Peyer's patch (tissue), 4 donors: Measurements from ENCODE around the gene UBE3B. TPM values are rescaled to one million over a fixed set of nuclear protein-coding genes. Genes with fewer than 3 reads are reported as not detected.

Experiments used
- DNase-seq, 3 donors: peaks; one replicate each; pipeline ENCODE4 v3.0.0-alpha.2; 2017 to 2019
- H3K27ac ChIP-seq, 4 donors: fragments of 200-600 bp; sonication (generic); one replicate each; pipeline ENCODE4 v1.5.1; 2016 to 2019
- H3K27me3 ChIP-seq, 2 donors: fragments of 200-600 bp; sonication (generic); one replicate each; pipeline ENCODE4 v1.5.1; 2019
- H3K36me3 ChIP-seq, 3 donors: fragments of 200-600 bp; sonication (generic); one replicate each; pipeline ENCODE4 v1.5.1; 2016 to 2019
- H3K4me1 ChIP-seq, 4 donors: fragments of 200-600 bp; sonication (generic); one replicate each; pipeline ENCODE4 v1.5.1; 2016 to 2019
- H3K4me3 ChIP-seq, 4 donors: fragments of 200-600 bp; sonication (generic); 1 replicate in 3 of 4; 2 replicates in 1 of 4; pipeline ENCODE4 v1.5.1; 2016 to 2019; ENCODE audit warnings: mild to moderate bottlenecking in 1 of 4
- H3K9me3 ChIP-seq, 4 donors: fragments of 200-600 bp; sonication (generic); one replicate each; pipeline ENCODE4 v1.5.1; 2016 to 2019; ENCODE audit warnings: mild to moderate bottlenecking in 1 of 4
- POLR2A ChIP-seq, 2 donors: fragments of 450-650 bp; IDR thresholded peaks; one replicate each; pipeline ENCODE4 v1.5.1; 2017; ENCODE audit warnings: antibody characterized with exemption in 2 of 2, mild to moderate bottlenecking in 2 of 2, moderate library complexity in 2 of 2
- total RNA-seq, 4 donors: library from RNA; depleted of rRNA; stranded (reverse); fragments of >200 nt; gene quantifications; one replicate each; pipeline ENCODE4 v1.1.0, GENCODE V29; 2016
- TF ChIP-seq, protein P1 (sequence below), 6 experiments: fragments of 450-650 bp in 4 of 6; fragments of 200-600 bp in 2 of 6; sonication (generic) in 1 of 6; IDR thresholded peaks; one replicate each; pipeline ENCODE4 v1.5.1; 2017 to 2019; ENCODE audit warnings: antibody characterized with exemption in 6 of 6, mild to moderate bottlenecking in 3 of 6, moderate library complexity in 1 of 6

The UBE3B gene
- total RNA-seq, 4 donors from 2014 or later: 43.8 to 77.0 (median 57.3) TPM

DNA sequence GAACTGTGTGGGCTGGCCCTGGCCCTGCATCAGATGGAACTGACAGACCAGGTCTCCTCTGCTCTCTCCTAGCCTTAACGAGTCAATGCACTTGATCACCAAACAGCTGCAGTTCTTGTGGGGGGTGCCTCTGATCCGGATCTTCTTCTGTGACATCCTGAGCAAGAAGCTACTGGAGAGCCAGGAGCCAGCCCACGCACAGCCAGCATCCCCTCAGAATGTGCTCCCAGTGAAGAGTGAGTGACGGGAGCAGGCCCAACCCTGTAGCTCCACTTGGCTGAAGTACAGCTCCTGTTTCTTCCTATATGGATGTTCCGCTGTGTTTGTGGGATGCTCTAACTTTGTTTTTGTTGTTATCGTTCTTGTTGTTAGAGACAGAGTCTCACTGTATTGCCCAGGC, 23.9 kb downstream of the UBE3B start:
- no peak for DNase-seq
- Histone ChIP-seq H3K9me3 (no peaks in the 10 kb centered on the region), H3K4me3 (no peak overlapping the region), H3K4me1 (no peaks in the 10 kb centered on the region), H3K27me3 (no peaks in the 10 kb centered on the region), H3K27ac (no peak overlapping the region), H3K36me3 (peaks cover 0 to 96% (median 2%) of the 10 kb centered on the region in 3 donors)
- TF ChIP-seq POLR2A (IDR thresholded peaks at IDR 0.05): no peak
- TF ChIP-seq, protein P1, sequence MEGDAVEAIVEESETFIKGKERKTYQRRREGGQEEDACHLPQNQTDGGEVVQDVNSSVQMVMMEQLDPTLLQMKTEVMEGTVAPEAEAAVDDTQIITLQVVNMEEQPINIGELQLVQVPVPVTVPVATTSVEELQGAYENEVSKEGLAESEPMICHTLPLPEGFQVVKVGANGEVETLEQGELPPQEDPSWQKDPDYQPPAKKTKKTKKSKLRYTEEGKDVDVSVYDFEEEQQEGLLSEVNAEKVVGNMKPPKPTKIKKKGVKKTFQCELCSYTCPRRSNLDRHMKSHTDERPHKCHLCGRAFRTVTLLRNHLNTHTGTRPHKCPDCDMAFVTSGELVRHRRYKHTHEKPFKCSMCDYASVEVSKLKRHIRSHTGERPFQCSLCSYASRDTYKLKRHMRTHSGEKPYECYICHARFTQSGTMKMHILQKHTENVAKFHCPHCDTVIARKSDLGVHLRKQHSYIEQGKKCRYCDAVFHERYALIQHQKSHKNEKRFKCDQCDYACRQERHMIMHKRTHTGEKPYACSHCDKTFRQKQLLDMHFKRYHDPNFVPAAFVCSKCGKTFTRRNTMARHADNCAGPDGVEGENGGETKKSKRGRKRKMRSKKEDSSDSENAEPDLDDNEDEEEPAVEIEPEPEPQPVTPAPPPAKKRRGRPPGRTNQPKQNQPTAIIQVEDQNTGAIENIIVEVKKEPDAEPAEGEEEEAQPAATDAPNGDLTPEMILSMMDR (IDR thresholded peaks at IDR 0.05): no peak

DNA sequence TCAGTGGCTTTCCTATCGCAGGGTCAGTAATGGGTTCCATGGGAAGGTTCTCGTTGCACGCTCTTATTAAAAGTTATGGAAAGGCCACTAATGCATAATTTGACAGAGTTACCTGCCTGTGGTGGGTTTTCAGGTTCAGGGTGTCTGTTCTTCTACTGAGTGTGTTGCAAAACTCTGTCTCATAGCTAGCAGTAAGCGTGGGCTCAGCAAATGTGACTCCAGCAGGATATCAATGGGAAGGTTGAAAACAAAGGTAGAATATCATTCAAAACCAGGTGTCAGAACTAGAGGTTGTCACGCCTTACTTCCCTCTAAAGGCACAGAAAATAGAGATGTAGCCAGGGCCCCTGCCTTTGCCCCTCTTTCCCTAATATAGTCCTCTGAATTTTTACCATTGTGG, 24.9 kb downstream of the UBE3B start:
- TF ChIP-seq, protein P1 (IDR thresholded peaks at IDR 0.05): no peak
- no peak for TF ChIP-seq POLR2A (IDR thresholded peaks at IDR 0.05)
- no peak for DNase-seq
- Histone ChIP-seq H3K4me1 (no peaks in the 10 kb centered on the region), H3K27ac (no peak overlapping the region), H3K27me3 (no peaks in the 10 kb centered on the region), H3K4me3 (no peak overlapping the region), H3K9me3 (no peaks in the 10 kb centered on the region), H3K36me3 (peaks cover 0 to 100% (median 2%) of the 10 kb centered on the region in 3 donors)

DNA sequence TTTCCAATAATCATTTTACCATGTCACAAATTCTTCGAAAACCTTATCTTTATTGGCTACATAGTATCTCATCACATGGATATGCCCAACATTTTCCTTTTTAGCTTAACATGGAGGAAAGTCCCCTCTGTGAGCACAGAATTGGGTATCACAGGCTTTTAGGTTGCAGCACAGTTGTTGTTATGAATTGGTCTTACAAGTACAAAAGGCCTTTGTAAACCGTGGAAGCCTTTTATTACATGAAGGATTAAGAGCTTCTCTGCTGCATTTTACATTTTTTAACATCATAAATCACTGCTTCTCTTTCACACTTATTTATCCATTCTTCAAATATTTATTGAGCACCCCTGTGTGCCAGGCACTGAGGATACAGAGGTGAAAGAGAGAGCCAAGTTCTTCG, 26.2 kb downstream of the UBE3B start:
- no peak for DNase-seq
- no peaks in the 10 kb centered on the region for H3K4me1 ChIP-seq
- TF ChIP-seq, protein P1 (IDR thresholded peaks at IDR 0.05): no peak
- TF ChIP-seq POLR2A (IDR thresholded peaks at IDR 0.05): no peak
- no peak overlapping the region for H3K27ac ChIP-seq
- H3K36me3 ChIP-seq: peaks cover 0 to 100% (median 2%) of the 10 kb centered on the region in 3 donors
- H3K9me3 ChIP-seq: no peaks in the 10 kb centered on the region
- no peaks in the 10 kb centered on the region for H3K27me3 ChIP-seq
- H3K4me3 ChIP-seq: no peak overlapping the region

DNA sequence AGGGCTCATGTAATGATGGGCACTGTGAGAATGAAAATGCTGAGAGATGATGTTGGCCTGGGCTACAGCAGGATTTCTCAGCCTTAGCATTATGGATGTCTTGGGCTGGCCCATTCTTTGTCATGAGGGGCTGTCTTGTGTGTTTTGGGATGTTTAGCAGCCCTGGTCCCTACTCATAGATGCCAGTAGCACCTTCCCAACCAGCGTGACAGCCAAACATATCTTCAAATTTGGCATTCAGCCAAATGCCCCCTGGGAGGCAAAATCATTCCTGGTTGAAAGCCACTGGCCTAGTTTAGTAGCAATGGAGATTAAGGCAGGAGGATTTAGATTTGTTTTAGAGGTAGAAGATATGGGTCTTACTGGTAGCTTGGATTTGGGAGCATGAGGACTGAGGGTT, 26.6 kb downstream of the UBE3B start:
- no peaks in the 10 kb centered on the region for H3K27me3 ChIP-seq
- H3K4me3 ChIP-seq: no peak overlapping the region
- peaks cover 0 to 100% (median 2%) of the 10 kb centered on the region in 3 donors for H3K36me3 ChIP-seq
- no peak overlapping the region for H3K27ac ChIP-seq
- no peaks in the 10 kb centered on the region for H3K4me1 ChIP-seq
- no peak for DNase-seq
- TF ChIP-seq, protein P1 (IDR thresholded peaks at IDR 0.05): no peak
- no peak for TF ChIP-seq POLR2A (IDR thresholded peaks at IDR 0.05)
- H3K9me3 ChIP-seq: no peaks in the 10 kb centered on the region

DNA sequence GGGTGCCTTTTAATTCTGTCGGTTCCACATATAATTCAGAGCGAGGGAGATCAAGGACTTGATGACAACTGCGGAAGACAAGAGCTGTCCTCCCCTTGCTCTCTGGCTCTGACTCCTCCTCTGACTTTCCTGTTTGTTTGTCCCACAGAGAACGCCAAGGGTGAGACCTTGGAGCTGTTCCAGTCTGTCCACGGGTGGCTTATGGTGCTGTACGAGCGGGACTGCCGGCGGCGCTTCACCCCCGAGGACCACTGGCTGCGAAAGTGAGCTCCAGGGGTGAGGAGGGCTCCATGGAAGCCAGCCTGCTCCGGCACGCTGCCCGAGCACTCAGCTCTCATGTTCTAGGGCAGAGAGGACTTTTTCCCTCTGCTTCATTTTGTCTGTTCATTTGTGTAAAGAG, 32.8 kb downstream of the UBE3B start:
- Histone ChIP-seq H3K36me3 (peaks cover 0 to 98% (median 0%) of the 10 kb centered on the region in 3 donors), H3K27ac (no peak overlapping the region), H3K9me3 (no peaks in the 10 kb centered on the region), H3K4me3 (no peak overlapping the region), H3K27me3 (no peaks in the 10 kb centered on the region), H3K4me1 (no peaks in the 10 kb centered on the region)
- no peak for DNase-seq
- TF ChIP-seq POLR2A (IDR thresholded peaks at IDR 0.05): no peak
- TF ChIP-seq, protein P1 (IDR thresholded peaks at IDR 0.05): no peak

DNA sequence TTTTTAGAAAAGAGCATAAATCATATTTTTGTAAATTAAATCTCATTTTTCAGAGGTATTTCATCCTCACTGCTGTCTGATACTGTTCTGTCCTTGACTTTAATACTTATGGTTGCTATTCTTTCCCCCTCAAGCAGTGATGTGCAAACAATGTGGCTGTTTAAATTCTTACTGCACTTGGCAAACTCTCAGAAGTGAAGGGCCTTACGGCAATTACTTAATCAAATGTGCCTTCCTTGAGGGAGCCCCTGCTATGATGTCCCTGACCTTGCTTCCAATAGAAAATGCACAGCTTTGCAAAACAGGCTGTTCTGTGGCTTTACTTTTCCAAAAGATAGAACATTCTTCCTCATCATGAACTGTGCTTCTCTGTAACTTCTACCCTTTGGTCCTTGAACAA, 35.2 kb downstream of the UBE3B start:
- Histone ChIP-seq H3K36me3 (peaks cover 0 to 95% (median 0%) of the 10 kb centered on the region in 3 donors), H3K9me3 (no peaks in the 10 kb centered on the region), H3K27me3 (no peaks in the 10 kb centered on the region), H3K4me1 (no peaks in the 10 kb centered on the region), H3K4me3 (no peak overlapping the region), H3K27ac (no peak overlapping the region)
- DNase-seq: no peak
- TF ChIP-seq, protein P1 (IDR thresholded peaks at IDR 0.05): no peak
- no peak for TF ChIP-seq POLR2A (IDR thresholded peaks at IDR 0.05)
